H1 (cell line): ENCODE measurements around the gene PPP1R3C.

Experiments used
- ATF3 ChIP-seq: IDR thresholded peaks from 2 replicates; pipeline ENCODE4 v1.6.1; 2011; ENCODE audit warnings: low read depth, mild to moderate bottlenecking, low read length; ENCODE audit not compliant: insufficient read depth
- BACH1 ChIP-seq: IDR thresholded peaks from 2 replicates; pipeline ENCODE4 v1.6.1; 2012; ENCODE audit warnings: low read length, improper control_type of control experiment
- CTCF ChIP-seq, 3 experiments: IDR thresholded peaks; 1 replicate in 2 of 3; 2 replicates in 1 of 3; pipeline versions ENCODE4 v1.5.1 to v1.6.1; 2011; ENCODE audit warnings: low read length in 3 of 3, mild to moderate bottlenecking in 3 of 3, inconsistent platforms in 2 of 3, low read depth in 1 of 3, moderate library complexity in 1 of 3; ENCODE audit not compliant: insufficient read depth in 1 of 3; ENCODE audit errors: control extremely low read depth in 1 of 3
- EP300 ChIP-seq, 2 experiments: IDR thresholded peaks; 1 replicate in 1 of 2; 2 replicates in 1 of 2; pipeline ENCODE4 v1.6.1; 2011 to 2012; ENCODE audit warnings: low read depth in 2 of 2, low read length in 2 of 2, mild to moderate bottlenecking in 2 of 2, borderline replicate concordance in 1 of 2, inconsistent platforms in 1 of 2, moderate library complexity in 1 of 2
- FOSL1 ChIP-seq: IDR thresholded peaks from 2 replicates; pipeline ENCODE4 v1.6.1; 2011; ENCODE audit warnings: mild to moderate bottlenecking, low read depth, low read length, moderate library complexity; ENCODE audit not compliant: insufficient read depth
- TCF12 ChIP-seq: IDR thresholded peaks from 2 replicates; pipeline ENCODE4 v1.6.1; 2011; ENCODE audit warnings: low read depth, mild to moderate bottlenecking, low read length
- TEAD4 ChIP-seq: IDR thresholded peaks from 2 replicates; pipeline ENCODE4 v1.6.1; 2012; ENCODE audit warnings: low read depth, low read length, inconsistent platforms, mixed read lengths

- TF ChIP-seq ATF3 (no peak), TEAD4 (no peak), FOSL1 (no peak), EP300 (IDR thresholded peaks at IDR 0.05; ENCODE audit: borderline replicate concordance in 1 of 2, low read depth in 2 of 2, low read length in 2 of 2) (no peak), CTCF (IDR thresholded peaks at IDR 0.05; ENCODE audit: control extremely low read depth in 1 of 3, insufficient read depth in 1 of 3, low read depth in 1 of 3, low read length in 3 of 3) (no peak), TCF12 (no peak), BACH1 (no peak)
Observed at GRCh38 chr10:91593834-91594233, 39.0 kb downstream of the PPP1R3C start.
